Activated CD4-positive, alpha-beta T cell treated with anti-CD3 and anti-CD28 coated beads, Interleukin-2, amount 50 U/mL, for 24 hours (primary cell): ENCODE data around the gene TCF25.
"Not testable (repeated sequence)": the region's sequence is repeated elsewhere in the genome, so short reads cannot be mapped to it uniquely, and the experiment has no call there.

ENCODE experiments used
- DNase-seq, 2 donors: peaks; one replicate each; pipeline ENCODE4 v3.0.0-alpha.2; 2020; ENCODE audit warnings: low read depth in 1 of 2, low spot score in 1 of 2

Gene TCF25

GRCh38 chr16:89871895-89872294 lies 1.5 kb upstream of the TCF25 start:
- no peak for DNase-seq

- DNase-seq = peak; percentile 92 to 97
Measured at GRCh38 chr16:89873972-89874689, 739 bp downstream of the TCF25 start.

GRCh38 chr16:89879123-89879522 lies 5.7 kb downstream of the TCF25 start:
- DNase-seq = not testable (repeated sequence)

DNA sequence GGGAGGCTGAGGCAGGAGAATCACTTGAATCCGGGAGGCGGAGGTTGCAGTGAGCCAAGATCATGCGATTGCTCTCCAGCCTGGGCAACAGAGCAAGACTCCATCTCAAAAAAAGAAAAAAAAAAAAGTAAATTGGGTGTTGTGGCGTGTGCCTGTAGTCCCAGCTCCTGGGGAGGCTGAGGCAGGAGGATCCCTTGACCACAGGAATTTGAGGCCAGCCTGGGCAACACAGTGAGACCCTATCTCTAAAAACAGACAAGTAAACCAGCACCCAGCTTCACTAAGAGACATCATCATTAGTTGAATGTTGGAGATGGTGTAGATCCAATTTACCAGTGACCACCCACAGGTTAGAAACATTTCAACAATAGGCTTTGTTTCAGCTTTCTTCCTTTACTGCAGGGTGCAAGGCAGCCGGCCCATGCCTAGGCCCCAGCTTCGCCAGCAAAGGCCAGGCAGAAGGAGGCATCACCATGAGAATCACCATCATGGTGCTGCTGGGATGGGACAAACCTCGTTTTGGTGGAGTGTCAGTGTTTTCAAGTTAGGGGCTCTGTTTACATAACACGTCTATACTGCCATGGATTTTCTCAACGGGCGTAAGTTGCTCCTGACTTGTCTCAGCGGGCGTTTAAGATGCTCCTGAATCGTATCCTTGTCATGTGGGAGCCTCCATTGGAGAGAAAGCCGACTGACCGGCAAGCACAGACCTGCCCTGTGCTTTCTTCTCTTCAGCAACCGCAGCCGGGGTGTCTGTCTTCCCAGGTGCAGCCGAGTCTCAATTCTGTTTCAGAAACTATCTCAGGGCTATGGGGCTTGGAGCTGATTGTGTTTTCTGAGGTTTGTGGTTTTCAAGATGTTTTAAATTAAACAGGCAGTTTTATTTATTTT lies 7.3 kb downstream of the TCF25 start:
- DNase-seq = no peak

- no peak for DNase-seq
Measured at GRCh38 chr16:89881368-89881730, 8.0 kb downstream of the TCF25 start.

- no peak for DNase-seq
Measured at GRCh38 chr16:89883346-89884040, 10.1 kb downstream of the TCF25 start.

DNA sequence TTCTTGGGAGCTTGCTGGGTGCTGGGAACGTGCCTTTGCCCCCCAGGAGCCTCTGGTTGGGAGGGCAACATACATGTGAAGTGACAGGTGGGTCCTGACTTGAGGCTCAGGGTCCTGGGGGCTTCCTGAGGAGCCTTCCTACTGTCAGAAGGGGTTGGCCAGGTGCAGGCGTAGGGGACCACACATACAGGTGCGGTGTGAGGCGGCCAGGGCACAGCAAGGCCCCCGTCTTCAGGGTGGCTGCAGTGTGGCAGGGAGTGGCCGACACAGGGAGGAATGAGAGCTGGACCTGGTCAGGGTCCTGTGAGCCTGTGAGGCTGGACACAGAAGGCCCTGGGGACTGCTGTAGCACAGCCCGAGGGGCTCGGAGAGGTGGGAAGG lies 10.6 kb downstream of the TCF25 start:
- no peak for DNase-seq

- DNase-seq = no peak
Measured at GRCh38 chr16:89887243-89887642, 13.9 kb downstream of the TCF25 start.

- no peak for DNase-seq
Measured at GRCh38 chr16:89890200-89890599, 16.8 kb downstream of the TCF25 start.

DNA sequence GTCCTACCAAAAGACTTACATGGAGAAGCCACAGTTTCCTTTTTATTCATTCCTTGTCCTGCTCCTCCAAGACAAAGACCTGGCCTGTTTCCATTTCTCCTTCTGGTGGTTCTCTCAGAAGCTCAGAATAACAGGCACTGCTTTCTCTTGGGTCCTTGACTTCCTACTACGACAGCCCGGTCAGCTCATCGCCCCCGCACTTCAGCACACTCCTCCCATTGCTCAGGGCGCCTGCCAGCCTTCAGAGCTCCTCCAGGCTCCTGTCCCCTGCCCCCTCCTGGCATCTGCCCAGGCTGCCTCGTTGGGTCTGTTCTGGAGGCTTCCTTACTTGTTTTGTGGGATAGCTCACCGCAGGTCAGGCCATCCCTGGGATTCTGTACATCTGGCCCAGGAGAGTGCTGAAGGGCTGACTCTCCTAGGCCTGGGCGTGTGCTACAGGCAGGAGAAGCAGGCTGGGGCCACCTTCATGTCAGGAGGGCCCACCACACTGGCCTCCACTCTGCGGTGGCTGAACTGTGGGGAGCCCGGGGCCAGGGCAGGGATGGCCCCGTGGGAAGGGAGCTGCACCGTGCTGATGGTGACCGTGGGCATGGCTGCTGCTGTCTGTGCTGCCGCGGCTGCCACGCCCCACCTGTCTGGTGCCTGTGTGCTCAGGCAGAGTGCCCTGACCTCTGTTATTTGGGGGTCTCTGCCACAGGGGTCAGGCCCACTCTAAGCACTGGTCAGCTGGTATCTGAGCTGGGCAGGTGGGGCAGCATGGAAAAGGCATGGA lies 17.7 kb downstream of the TCF25 start:
- DNase-seq = no peak

GRCh38 chr16:89892055-89892630 lies 18.8 kb downstream of the TCF25 start:
- no peak for DNase-seq

DNA sequence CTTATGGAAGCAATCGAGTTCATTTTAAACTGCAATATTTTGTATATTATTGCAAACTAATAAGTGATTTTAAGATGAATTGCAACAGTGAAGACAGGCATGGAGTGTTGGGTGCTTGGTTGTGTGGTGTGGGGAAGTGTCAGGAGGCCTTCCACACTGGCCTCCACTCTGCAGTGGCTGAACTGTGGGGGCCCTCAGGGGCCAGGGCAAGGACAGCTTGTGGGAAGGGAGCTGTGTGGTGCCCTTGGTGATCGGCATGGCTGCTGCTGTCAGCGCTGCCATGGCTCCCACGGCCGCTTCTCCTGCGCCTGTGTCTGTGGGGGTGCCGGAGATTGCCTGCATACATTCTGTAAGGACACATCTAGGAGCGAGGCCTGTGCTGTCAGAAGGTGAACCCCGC lies 19.2 kb downstream of the TCF25 start:
- DNase-seq = no peak

GRCh38 chr16:89893642-89894548 lies 20.5 kb downstream of the TCF25 start:
- no peak for DNase-seq

GRCh38 chr16:89895482-89896250 lies 22.3 kb downstream of the TCF25 start:
- DNase-seq = no peak

DNA sequence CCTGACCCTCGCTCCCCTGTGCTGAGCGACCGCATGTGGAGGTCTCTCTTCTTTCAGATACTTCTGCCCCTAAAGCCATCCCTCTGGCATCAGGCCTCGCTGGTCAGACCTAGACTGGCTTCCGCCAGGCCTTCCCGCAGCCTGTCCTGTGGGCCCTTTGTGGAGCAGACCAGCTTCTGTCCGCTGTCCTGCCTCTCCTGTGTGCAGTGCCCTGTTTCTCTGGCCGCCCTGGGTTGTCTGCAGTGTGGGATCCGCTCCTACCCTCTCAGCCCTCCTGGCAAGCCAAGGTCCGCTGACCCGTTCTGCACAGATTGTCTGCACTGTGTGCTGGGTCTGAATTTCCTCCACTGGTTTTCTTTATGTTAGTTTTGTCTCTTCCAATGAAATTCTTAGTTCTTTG lies 23.8 kb downstream of the TCF25 start:
- DNase-seq = no peak

GRCh38 chr16:89898201-89898967 lies 25.0 kb downstream of the TCF25 start:
- DNase-seq = no peak

GRCh38 chr16:89899879-89900481 lies 26.6 kb downstream of the TCF25 start:
- DNase-seq = no peak

DNA sequence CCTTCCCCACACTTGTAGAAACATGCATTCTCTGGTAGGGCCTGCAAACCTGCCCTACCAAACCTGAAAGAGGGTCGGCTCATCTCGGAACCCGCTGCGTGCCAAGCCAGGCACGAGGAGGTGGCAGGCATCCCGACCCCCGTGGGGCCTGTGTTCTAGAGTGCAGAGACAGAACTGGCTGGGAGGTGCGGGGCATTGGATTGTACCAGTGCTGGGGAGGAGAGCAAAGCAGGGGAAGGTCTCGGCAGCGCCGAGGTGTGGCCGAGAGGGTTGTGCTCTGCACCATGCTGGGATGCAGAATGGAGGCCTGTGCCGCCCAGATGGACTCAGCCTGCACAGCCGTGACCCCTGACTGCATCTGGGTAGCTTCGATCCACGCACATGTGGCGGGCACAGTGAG lies 27.5 kb downstream of the TCF25 start:
- no peak for DNase-seq
